Activated T-cell treated with anti-CD3 and anti-CD28 coated beads, Interleukin-2, amount 50 U/mL, for 1 hour (primary cell): ENCODE results near the gene SFXN1.

ENCODE experiments used
- DNase-seq: peaks from one replicate; pipeline ENCODE4 v3.0.0-alpha.2; 2020

SFXN1 gene

DNA sequence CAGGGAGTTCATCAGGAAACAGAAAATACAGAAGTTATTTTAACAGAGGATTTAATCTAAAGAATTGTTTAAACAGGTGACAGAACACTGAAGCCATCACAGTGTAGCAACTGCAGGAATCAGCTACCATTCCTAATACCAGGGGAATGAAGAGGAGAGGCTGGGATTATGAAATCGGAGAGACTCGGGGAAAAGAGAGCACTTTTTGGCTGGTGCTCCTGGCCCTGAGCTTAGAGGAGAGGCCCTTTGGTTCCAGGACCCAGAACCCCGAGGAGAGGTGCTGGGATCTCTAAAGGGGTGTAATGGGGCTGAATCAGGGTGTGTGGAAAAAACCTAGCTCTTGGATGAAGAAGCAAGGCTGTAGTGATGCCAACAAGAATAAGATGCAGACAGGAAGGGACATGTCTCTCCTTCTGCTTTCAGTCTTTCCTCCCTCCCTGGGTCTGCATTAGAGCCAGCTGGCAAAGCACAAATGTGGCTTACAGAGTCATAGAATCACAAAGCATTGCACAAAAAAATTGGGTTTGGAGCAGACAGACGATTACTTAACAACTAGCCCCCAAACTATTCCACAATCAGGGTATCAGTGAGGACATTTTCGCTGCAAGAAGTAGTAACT is 11.6 kb upstream of the SFXN1 start:
- no peak for DNase-seq

- no peak for DNase-seq
Measured at GRCh38 chr5:175467983-175468690, 10.2 kb upstream of the SFXN1 start.

GRCh38 chr5:175468892-175469291 is 9.5 kb upstream of the SFXN1 start:
- no peak for DNase-seq

DNA sequence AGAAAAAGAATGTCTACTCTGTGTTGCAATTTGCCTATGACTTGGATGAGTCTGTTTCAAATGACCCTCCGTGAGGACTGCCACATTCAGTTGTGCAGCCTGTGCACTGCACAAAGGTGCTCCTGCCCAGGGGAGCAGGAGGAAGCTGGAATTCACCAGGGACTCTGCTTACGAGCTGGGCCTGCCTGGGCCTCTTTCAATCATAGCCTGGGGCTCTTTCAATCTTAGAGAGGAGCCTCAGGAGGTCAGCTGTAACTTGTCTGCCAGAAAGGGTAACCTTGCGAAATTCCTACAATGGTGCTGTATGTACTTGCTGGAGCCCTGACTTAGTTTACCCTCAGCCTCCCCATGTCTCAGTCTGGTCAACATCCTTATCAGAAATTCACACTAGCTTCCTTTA is 8.4 kb upstream of the SFXN1 start:
- no peak for DNase-seq

DNA sequence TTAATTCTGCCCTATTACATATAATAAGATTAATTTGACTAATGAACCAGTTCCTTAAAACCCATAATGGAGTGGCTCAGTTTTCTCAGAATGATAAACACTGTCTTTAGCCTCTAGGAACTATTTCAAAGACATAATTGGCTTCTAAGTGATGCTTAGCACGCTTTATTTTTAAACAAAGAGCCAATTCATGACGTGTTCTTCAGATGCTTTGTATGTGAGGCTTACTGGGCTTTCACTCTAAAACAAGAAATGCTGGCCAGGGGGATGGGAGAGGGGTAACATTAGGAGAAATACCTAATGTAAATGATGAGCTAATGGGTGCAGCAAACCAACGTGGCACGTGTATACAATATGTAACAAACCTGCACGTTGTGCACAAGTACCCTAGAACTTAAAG is 7.6 kb upstream of the SFXN1 start:
- DNase-seq = no peak

- no peak for DNase-seq
Measured at GRCh38 chr5:175471196-175471595, 7.2 kb upstream of the SFXN1 start.

GRCh38 chr5:175471628-175472027 is 6.7 kb upstream of the SFXN1 start:
- no peak for DNase-seq

GRCh38 chr5:175472378-175472777 is 6.0 kb upstream of the SFXN1 start:
- DNase-seq = no peak

- DNase-seq = no peak
Measured at GRCh38 chr5:175475248-175475647, 3.1 kb upstream of the SFXN1 start.

- no peak for DNase-seq
Measured at GRCh38 chr5:175477440-175477839, 920 bp upstream of the SFXN1 start.

- no peak for DNase-seq
Measured at GRCh38 chr5:175478008-175478383, 364 bp upstream of the SFXN1 start.

DNA sequence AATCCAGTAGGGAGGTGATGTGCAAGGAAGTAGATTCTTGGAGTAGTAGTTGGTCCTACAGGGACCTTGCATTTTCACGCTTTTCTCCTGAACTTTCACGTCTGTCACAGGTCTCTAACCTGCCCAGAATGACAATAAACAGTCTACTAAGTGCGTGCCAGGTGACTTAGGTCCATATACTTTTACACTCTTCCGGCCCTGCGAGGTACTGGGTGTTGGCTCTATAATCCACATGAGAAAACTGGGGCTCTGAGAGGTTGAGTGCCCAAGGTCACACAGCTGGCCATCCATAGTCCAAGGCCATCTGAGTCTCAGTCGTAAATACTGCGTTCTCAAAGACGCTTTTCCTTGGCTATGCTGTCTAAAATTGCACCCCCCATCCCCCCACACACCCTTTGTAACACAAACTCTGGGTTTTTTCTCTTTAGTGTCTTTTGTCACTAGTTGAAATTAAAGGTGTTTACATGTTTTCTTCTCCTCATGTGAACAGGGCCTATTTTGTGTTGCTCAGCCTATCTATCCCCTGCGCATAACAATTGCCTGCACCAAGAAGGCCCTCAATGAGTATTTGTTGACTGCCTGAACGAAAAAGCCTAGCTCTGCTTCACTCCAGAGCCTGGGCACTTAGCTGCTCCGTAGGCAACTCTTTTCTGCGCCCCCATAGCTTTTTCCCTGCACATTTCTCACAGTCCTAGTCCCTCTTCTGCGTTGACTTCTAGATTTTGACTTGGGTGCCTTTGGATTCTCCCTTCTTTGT is 943 bp downstream of the SFXN1 start:
- DNase-seq = peak; percentile 29

GRCh38 chr5:175483337-175483736 is 5.0 kb downstream of the SFXN1 start:
- DNase-seq = no peak

DNA sequence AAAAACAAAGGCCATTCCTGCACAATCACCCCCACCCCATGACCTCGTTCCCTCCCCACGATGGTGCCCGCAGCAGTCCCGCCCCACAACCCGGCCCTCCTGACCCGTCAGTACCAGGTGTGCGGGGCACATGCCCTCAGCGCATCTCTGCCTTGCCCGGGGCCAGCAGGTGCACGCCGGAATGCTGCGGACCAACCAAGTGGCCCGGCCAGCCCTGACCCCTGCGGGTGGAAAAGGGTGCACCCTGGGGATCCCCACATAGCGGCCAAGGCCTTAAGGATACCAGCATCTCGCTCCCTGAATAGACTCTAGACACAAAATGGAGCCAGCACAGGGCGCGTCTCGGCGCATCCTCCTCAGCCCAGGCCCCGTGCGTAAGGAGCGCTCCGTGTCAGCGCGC is 6.0 kb downstream of the SFXN1 start:
- no peak for DNase-seq

GRCh38 chr5:175484829-175485228 is 6.5 kb downstream of the SFXN1 start:
- no peak for DNase-seq

- no peak for DNase-seq
Measured at GRCh38 chr5:175485631-175486030, 7.3 kb downstream of the SFXN1 start.

- no peak for DNase-seq
Measured at GRCh38 chr5:175487514-175488222, 9.3 kb downstream of the SFXN1 start.

DNA sequence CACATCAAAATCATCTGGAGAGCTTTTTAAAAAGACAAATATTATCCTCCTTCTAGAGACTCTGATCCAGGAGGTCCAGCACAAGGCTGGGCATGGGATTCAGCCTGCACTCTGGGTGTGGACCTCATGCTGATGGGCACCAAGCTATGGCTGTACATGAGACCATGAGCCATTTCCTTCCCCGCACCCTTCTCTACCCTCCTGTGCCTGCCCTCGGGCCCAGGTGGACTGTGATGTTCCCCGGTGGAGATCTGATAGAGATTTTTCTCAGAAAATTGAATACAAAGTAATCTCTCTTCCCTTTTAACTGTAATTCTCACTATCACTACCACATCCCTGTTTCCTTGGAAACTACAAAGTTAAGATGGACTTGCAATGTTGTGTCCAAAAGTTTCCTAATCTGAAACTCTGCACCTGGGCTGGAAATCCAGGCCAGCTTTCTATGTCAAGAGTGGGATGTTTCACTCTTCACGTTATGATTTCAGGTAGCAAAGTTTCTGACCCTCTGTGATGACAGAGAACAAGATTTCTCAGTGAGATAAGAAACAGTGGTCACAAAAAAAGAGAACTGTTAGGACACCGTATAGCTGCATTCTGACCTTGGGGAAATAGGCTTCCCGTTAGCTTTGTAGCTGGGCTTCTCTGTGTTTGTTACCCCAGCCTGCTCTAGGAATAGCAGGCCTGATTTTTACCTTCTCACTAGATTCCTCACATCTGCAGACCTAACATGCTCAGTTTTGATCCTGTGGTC is 11.5 kb downstream of the SFXN1 start:
- DNase-seq = no peak

DNA sequence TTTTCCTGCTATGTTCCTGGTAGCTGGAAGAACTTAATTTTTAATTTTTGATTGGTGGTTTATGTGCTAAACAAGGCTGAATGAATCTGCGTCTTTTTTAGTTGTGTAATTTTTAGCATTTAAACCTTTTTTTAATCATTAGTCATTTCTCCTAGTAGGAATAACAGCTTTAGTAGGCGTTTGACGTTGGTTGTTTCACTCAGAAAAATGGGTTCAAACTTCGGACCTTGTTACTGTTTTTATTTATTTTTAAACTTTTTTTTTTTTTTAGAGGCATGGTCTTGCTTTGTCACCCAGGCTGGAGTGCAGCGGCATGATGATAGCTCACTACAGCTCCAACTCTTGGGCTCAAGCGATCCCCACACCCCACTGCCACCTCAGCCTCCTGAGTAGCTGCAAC is 12.9 kb downstream of the SFXN1 start:
- DNase-seq = no peak

DNA sequence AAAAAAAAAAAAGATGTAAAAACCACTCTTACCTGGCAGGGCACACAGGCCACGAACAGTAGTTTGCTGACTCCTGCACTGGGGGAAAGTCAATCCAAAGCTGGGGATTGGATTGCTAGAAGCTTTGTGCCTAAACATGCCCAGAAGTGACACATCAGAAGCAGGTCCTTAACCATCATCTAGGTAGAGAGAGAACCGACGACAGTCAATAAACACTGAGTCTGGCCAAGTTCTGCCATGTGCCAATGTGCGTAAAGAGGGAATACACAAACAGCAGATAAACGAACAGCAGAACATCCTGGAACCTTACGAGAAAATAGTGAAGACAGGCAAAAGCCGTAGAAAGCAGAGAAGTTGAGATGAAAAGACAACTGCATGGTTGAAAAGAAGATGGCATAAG is 14.9 kb downstream of the SFXN1 start:
- DNase-seq = no peak

- no peak for DNase-seq
Measured at GRCh38 chr5:175493726-175494125, 15.4 kb downstream of the SFXN1 start.

GRCh38 chr5:175494264-175495183 is 16.2 kb downstream of the SFXN1 start:
- DNase-seq = no peak
